H54 (cell line): Measurements from ENCODE around the gene CNST.
"Not testable (repeated sequence)": the region's sequence is repeated elsewhere in the genome, so short reads cannot be mapped to it uniquely, and the experiment has no call there.

Source experiments
- DNase-seq: peaks from one replicate; pipeline ENCODE4 v3.0.0; 2011; ENCODE audit warnings: low spot score, mixed read lengths; ENCODE audit not compliant: insufficient read length
- FAIRE-seq: peaks from 3 replicates; lab custom pipeline; 2011; peaks lifted over from hg19 to GRCh38; lab: Jason Lieb, UNC
- POLR2A ChIP-seq: IDR thresholded peaks from 2 replicates; pipeline ENCODE4 v1.6.1; 2011; ENCODE audit warnings: low read depth, mild to moderate bottlenecking, low read length

CNST gene

GRCh38 chr1:246537441-246537840 lies 28.8 kb upstream of the CNST start:
- FAIRE-seq, result no peak
- TF ChIP-seq POLR2A, result no peak

DNA sequence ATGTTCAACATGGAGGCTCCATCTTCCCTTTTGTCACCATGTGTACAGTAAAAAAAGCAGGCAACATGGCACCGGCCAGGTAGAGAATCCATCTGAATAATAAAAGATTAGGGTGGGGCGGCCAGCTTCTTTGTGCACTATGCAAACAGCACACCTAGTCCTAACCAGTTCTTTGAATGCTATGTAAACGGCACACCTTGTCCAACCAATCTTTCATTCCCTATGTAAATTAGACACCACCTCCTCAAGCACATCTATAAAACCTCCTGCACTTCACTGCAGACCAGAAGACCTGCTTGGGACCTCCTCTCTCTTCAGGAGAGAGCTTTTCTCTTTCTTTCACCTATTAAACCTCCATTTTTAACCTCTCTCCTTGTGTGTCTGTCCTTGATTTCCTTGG lies 28.4 kb upstream of the CNST start:
- no peak for FAIRE-seq
- TF ChIP-seq POLR2A, result no peak
- DNase-seq, result no peak

More at GRCh38 chr1:246537441-246537840, 28.8 kb upstream of the CNST start:
- no peak for DNase-seq

DNA sequence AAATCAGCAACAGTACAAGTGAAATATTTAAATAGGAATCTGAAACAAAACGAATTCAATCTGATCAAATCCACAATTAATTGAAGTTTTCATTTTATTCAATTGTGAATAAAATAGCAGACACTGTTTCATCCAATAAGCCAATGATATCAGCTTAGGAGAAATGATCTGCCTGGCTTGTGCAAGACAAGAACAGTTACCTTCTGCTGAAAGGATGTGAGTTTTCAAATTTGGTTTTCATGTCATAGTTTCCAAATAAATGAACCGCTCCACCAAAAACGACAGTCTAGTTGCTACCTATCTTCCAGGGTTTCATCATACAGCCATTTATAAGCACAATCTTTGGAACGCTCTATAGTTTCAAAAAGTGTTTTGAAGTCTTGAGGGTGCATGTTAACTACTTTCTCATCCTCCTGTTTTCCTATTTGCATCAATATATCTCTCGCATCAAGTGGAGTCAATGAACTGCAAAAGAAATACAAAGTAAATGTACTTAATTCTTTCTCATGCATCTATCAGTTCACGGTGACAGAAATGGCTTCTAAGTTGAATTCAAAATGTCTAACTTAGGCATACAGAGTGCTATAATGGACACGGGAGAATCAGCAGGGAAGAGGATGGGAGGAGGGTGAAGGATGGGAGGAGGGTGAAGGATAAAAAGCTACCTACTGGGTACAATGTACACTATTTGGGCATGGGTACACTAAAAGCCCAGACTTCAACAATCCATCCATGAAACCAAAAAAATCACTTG lies 25.3 kb upstream of the CNST start:
- no peak for FAIRE-seq
- no peak for TF ChIP-seq POLR2A
- no peak for DNase-seq

- DNase-seq, result no peak
- TF ChIP-seq POLR2A, result no peak
- FAIRE-seq, result no peak
Observed at GRCh38 chr1:246544001-246544400, 22.3 kb upstream of the CNST start.

GRCh38 chr1:246549665-246550064 lies 16.6 kb upstream of the CNST start:
- FAIRE-seq, result no peak
- no peak for DNase-seq
- TF ChIP-seq POLR2A, result no peak

GRCh38 chr1:246550402-246550801 lies 15.9 kb upstream of the CNST start:
- no peak for FAIRE-seq
- no peak for DNase-seq
- no peak for TF ChIP-seq POLR2A

DNA sequence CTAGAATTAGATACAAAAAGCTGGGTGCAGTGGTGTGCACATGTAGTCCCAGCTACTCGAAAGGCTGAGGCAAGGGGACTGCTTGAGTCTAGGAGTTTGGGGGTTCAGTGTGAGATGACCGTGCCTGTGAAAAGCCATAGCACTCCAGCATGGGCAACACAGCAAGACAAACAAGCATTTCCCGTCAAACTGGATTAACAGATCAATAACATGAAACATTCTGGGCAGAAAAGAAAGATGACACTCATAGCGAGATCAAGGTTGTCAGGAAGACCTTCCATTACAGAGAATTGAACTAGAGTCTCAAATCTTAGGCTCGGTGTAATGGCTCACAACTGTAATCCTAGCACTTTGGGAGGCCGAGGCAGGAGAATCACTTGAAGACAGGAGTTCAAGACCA lies 14.1 kb upstream of the CNST start:
- no peak for TF ChIP-seq POLR2A
- no peak for FAIRE-seq
- DNase-seq, result no peak

- no peak for FAIRE-seq
- no peak for TF ChIP-seq POLR2A
- DNase-seq, result no peak
Observed at GRCh38 chr1:246554201-246554600, 12.1 kb upstream of the CNST start.

GRCh38 chr1:246558041-246558440 lies 8.2 kb upstream of the CNST start:
- DNase-seq (no peak), FAIRE-seq (no peak)
- TF ChIP-seq POLR2A, result no peak

- FAIRE-seq, result no peak
- no peak for TF ChIP-seq POLR2A
- no peak for DNase-seq
Observed at GRCh38 chr1:246559310-246559709, 6.9 kb upstream of the CNST start.

DNA sequence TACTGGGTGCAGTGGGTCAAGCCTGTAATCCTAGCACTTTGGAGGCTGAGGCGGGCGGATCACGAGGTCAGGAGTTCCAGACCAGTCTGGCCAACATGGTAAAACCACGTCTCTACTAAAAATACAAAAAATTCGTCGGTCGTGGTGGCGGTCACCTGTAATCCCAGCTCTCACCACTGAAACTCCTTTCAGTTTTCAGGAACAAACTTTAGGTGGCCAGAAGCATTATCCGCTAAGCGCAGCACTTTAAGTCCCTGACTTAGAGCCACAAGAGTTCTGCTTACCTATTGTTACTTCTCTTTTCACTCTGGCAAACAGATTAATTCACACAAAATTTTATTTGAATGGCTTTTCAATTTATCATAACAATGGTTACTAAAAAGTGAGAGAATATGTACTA lies 5.4 kb upstream of the CNST start:
- FAIRE-seq, DNase-seq: not testable (repeated sequence)

GRCh38 chr1:246564839-246565750 lies 1.2 kb upstream of the CNST start:
- no peak for DNase-seq
- FAIRE-seq, result no peak
- no peak for TF ChIP-seq POLR2A

DNA sequence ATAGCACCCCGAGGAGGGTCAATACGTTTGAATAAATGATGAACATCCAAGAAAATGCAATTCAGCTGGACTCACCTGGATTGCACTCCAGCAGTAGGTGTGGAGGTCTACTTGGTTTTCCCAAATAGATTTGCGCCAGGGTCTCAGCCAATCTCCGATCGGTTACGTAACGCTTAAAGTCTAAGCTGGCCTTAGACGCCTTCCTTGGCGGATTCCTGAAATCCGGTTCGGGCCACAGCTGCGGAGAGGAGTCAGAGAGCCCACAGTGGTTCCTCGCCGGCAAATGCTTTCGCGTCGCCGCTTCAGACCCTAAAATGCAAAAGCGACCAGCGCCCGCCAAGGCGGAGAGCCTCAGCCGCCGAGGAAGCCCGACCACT lies 517 bp upstream of the CNST start:
- FAIRE-seq, result no peak
- no peak for DNase-seq
- TF ChIP-seq POLR2A, result no peak

GRCh38 chr1:246566813-246567645 lies 773 bp downstream of the CNST start:
- TF ChIP-seq POLR2A, result no peak
- no peak for FAIRE-seq
- no peak for DNase-seq
